Kidney (tissue), 14 donors: ENCODE results near the gene ZNF773. TPM values are rescaled to one million over a fixed set of nuclear protein-coding genes. Genes with fewer than 3 reads are reported as not detected.
"Not testable (repeated sequence)": the region's sequence is repeated elsewhere in the genome, so short reads cannot be mapped to it uniquely, and the experiment has no call there.

ENCODE experiments used
- DNase-seq, 5 donors: peaks; one replicate each; pipeline ENCODE4 v3.0.0-alpha.2; 2013 to 2020
- FAIRE-seq: peaks from 2 replicates; lab custom pipeline; 2012; peaks lifted over from hg19 to GRCh38; lab: Jason Lieb, UNC
- H3K27ac ChIP-seq, 2 donors: one replicate each; pipeline ENCODE4 v1.7.0; 2013; ENCODE audit warnings: low read depth in 2 of 2, low read length in 2 of 2, inconsistent platforms in 1 of 2
- H3K27me3 ChIP-seq: one replicate; pipeline ENCODE4 v1.7.1; 2013; ENCODE audit warnings: low read length, inconsistent platforms; ENCODE audit not compliant: control insufficient read depth, insufficient read depth
- H3K36me3 ChIP-seq, 3 donors: one replicate each; pipeline versions ENCODE4 v1.7.0 to v1.7.1; 2013; ENCODE audit warnings: low read length in 3 of 3, control low read depth in 1 of 3, inconsistent platforms in 1 of 3; ENCODE audit not compliant: insufficient read depth in 3 of 3, control insufficient read depth in 2 of 3
- H3K4me1 ChIP-seq, 3 donors: one replicate each; pipeline versions ENCODE4 v1.7.0 to v1.7.1; 2013; ENCODE audit warnings: low read length in 3 of 3, inconsistent platforms in 1 of 3, low read depth in 1 of 3; ENCODE audit not compliant: control insufficient read depth in 2 of 3, insufficient read depth in 2 of 3
- H3K4me3 ChIP-seq, 3 donors: one replicate each; pipeline versions ENCODE4 v1.7.0 to v1.8.1; 2013; ENCODE audit warnings: low read length in 3 of 3, control low read depth in 1 of 3, inconsistent platforms in 1 of 3
- H3K9ac ChIP-seq, 3 donors: one replicate each; pipeline versions ENCODE4 v1.7.0 to v1.7.1; 2013; ENCODE audit warnings: low read length in 3 of 3, control low read depth in 1 of 3, inconsistent platforms in 1 of 3
- H3K9me3 ChIP-seq, 3 donors: one replicate each; pipeline versions ENCODE4 v1.7.0 to v1.7.1; 2013; ENCODE audit warnings: low read length in 3 of 3, control low read depth in 1 of 3, inconsistent platforms in 1 of 3; ENCODE audit not compliant: control insufficient read depth in 2 of 3, insufficient read depth in 1 of 3
- intact Hi-C: fragments of 100-400 bp; cut with DNase I; formaldehyde crosslinking; loops from one replicate; pipeline ENCODE4 v1.11.1; 2022
- polyA plus RNA-seq: library from polyadenylated mRNA; stranded (reverse); fragments of 350-450 nt; fragmentation: Illumina TruSeq; extraction: RNeasy Lipid Tissue Mini Kit (QIAGEN cat#74804); gene quantifications from one replicate; pipeline ENCODE4 v1.2.3, GENCODE V29; 2014; ENCODE audit warnings: low read depth, low replicate concordance; ENCODE audit not compliant: insufficient read depth
- total RNA-seq: library from RNA; stranded (reverse); fragmentation: NEBNext Ultra II Directional; extraction: Animal tissue kit (Norgen Biotek cat#: 25700); gene quantifications from one replicate; pipeline ENCODE4 v1.2.1, GENCODE V29; 2021
- TF ChIP-seq, protein P1 (sequence below): IDR thresholded peaks from 3 replicates; pipeline ENCODE4 v1.5.1; 2012; ENCODE audit warnings: mild to moderate bottlenecking, moderate library complexity, borderline replicate concordance; ENCODE audit not compliant: insufficient read depth; ENCODE audit errors: extremely low read depth
- donor health status: control.
- donor health status: control.
- donor health status: control.
- donor health status: control.
- donor health status: control.
- donor health status: DM: yes; HTN: yes; CAD: no.
- donor health status: Normal renal cell carcinoma (clear cell type).

The ZNF773 gene
- total and polyA plus RNA-seq, 2 donors from 2014 or later: 3.4 to 12.1 TPM

DNA sequence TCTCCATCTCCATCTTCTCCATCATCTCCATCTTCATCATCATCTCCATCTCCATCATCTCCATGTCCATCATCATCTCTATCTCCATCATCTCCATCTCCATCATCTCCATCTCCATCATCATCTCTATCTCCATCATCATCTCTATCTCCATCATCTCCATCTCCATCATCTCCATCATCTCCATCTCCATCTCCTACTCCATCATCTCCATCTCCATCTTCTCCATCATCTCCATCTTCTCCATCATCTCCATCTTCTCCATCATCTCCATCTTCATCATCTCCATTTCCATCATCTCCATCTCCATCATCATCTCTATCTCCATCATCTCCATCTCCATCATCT lies 432 bp upstream of the ZNF773 start:
- FAIRE-seq, H3K9me3 ChIP-seq, intact Hi-C loops: not testable (repeated sequence)

GRCh38 chr19:57500400-57500799 lies 662 bp downstream of the ZNF773 start:
- DNase-seq, intact Hi-C loops, H3K9ac ChIP-seq, H3K27ac ChIP-seq, FAIRE-seq, H3K27me3 ChIP-seq, H3K9me3 ChIP-seq, H3K4me1 ChIP-seq: not testable (repeated sequence)
- H3K36me3 ChIP-seq: peaks cover 0 to 12% (median 7%) of the 10 kb centered on the region in 3 donors
- H3K4me3 ChIP-seq: peak overlapping the region; percentile 31 to 50 (median 35)

More for the DNA sequence above, 432 bp upstream of the ZNF773 start:
- DNase-seq, H3K4me1 ChIP-seq, H3K9ac ChIP-seq, H3K36me3 ChIP-seq, H3K27me3 ChIP-seq, H3K27ac ChIP-seq: not testable (repeated sequence)
- H3K4me3 ChIP-seq: peak overlapping the region in 2 of 3 donors; percentile 52 to 69

- Histone ChIP-seq H3K27me3 (no peaks in the 10 kb centered on the region), H3K9me3 (peaks cover 6 to 23% (median 13%) of the 10 kb centered on the region in 3 donors), H3K4me1 (peaks cover 0 to 2% (median 0%) of the 10 kb centered on the region in 3 donors), H3K4me3 (no peak overlapping the region), H3K9ac (no peak overlapping the region), H3K27ac (no peak overlapping the region), H3K36me3 (peaks cover 13 to 33% (median 24%) of the 10 kb centered on the region in 3 donors)
- DNase-seq (no peak), FAIRE-seq (no peak)
- TF ChIP-seq, protein P1, sequence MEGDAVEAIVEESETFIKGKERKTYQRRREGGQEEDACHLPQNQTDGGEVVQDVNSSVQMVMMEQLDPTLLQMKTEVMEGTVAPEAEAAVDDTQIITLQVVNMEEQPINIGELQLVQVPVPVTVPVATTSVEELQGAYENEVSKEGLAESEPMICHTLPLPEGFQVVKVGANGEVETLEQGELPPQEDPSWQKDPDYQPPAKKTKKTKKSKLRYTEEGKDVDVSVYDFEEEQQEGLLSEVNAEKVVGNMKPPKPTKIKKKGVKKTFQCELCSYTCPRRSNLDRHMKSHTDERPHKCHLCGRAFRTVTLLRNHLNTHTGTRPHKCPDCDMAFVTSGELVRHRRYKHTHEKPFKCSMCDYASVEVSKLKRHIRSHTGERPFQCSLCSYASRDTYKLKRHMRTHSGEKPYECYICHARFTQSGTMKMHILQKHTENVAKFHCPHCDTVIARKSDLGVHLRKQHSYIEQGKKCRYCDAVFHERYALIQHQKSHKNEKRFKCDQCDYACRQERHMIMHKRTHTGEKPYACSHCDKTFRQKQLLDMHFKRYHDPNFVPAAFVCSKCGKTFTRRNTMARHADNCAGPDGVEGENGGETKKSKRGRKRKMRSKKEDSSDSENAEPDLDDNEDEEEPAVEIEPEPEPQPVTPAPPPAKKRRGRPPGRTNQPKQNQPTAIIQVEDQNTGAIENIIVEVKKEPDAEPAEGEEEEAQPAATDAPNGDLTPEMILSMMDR: no peak
- intact Hi-C loops: no loop called here
These were observed 6.4 kb downstream of the ZNF773 start for GRCh38 chr19:57506163-57506562.

GRCh38 chr19:57511484-57511883 lies 11.7 kb downstream of the ZNF773 start:
- Histone ChIP-seq H3K27ac (no peak overlapping the region), H3K9ac (no peak overlapping the region), H3K4me1 (no peaks in the 10 kb centered on the region), H3K27me3 (no peaks in the 10 kb centered on the region), H3K36me3 (peaks cover 10 to 16% (median 10%) of the 10 kb centered on the region in 3 donors), H3K4me3 (no peak overlapping the region), H3K9me3 (peaks cover 3 to 46% (median 20%) of the 10 kb centered on the region in 3 donors)
- intact Hi-C loops: no loop called here
- TF ChIP-seq, protein P1: no peak
- FAIRE-seq (no peak), DNase-seq (no peak)
